Neural cell (in vitro differentiated cells): ENCODE measurements around the gene LHFPL2. TPM values are rescaled to one million over a fixed set of nuclear protein-coding genes. Genes with fewer than 3 reads are reported as not detected.

Experiments
- H2AFZ ChIP-seq: fragments of 200-600, 300-800 bp; sonication (generic), shearing (Covaris generic); 2 replicates; pipeline ENCODE4 v1.6.0; 2014; ENCODE audit warnings: low read depth, mild to moderate bottlenecking, antibody characterized with exemption, low read length, moderate library complexity
- H3F3A ChIP-seq: fragments of 200-600 bp; shearing (Covaris generic); 2 replicates; pipeline ENCODE4 v1.6.1; 2016; ENCODE audit warnings: mild to moderate bottlenecking, moderate library complexity, mixed read lengths, antibody characterized with exemption, low read length; ENCODE audit not compliant: insufficient read depth, poor library complexity, severe bottlenecking
- H3K27ac ChIP-seq: fragments of 200-600, 300-800 bp; sonication (generic), shearing (Covaris generic); 2 replicates; pipeline ENCODE4 v1.5.1; 2014; ENCODE audit warnings: mild to moderate bottlenecking, low read length, moderate library complexity
- H3K27me3 ChIP-seq: fragments of 300-800, 200-600 bp; sonication (generic), shearing (Covaris generic); 2 replicates; pipeline ENCODE4 v1.6.0; 2014; ENCODE audit warnings: mild to moderate bottlenecking, low read depth, low read length, moderate library complexity; ENCODE audit not compliant: insufficient read depth
- H3K36me3 ChIP-seq: fragments of 300-800, 200-600 bp; sonication (generic), shearing (Covaris generic); 2 replicates; pipeline ENCODE4 v1.5.1; 2014; ENCODE audit warnings: mild to moderate bottlenecking, antibody characterized with exemption, low read length, moderate library complexity; ENCODE audit not compliant: insufficient read depth
- H3K4me2 ChIP-seq: fragments of 300-800, 200-600 bp; sonication (generic), shearing (Covaris generic); 2 replicates; pipeline ENCODE4 v1.6.0; 2014; ENCODE audit warnings: mild to moderate bottlenecking, low read length
- H3K4me3 ChIP-seq: fragments of 300-800, 200-600 bp; sonication (generic), shearing (Covaris generic); 2 replicates; pipeline ENCODE4 v1.5.1; 2014; ENCODE audit warnings: mild to moderate bottlenecking, low read length, moderate library complexity
- H3K79me2 ChIP-seq: fragments of 200-600 bp; shearing (Covaris generic); replicated peaks from 2 replicates; pipeline ENCODE4 v1.6.0; 2014; ENCODE audit warnings: mild to moderate bottlenecking, low read length, moderate library complexity; ENCODE audit not compliant: insufficient read depth
- H3K9ac ChIP-seq: fragments of 300-800, 200-600 bp; sonication (generic), shearing (Covaris generic); 2 replicates; pipeline ENCODE4 v1.6.1; 2016; ENCODE audit warnings: mild to moderate bottlenecking, low read length, mixed read lengths
- H3K9me2 ChIP-seq: fragments of 200-600 bp; shearing (Covaris generic); 2 replicates; pipeline ENCODE4 v1.6.1; 2016; ENCODE audit warnings: mild to moderate bottlenecking, low read length, mixed read lengths; ENCODE audit not compliant: insufficient read depth
- H3K9me3 ChIP-seq: fragments of 200-600, 300-800 bp; sonication (generic), shearing (Covaris generic); 2 replicates; pipeline ENCODE4 v1.6.1; 2016; ENCODE audit warnings: mild to moderate bottlenecking, mixed run types, low read length, moderate library complexity, mixed read lengths
- H4K20me1 ChIP-seq: fragments of 200-600 bp; shearing (Covaris generic); 2 replicates; pipeline ENCODE4 v1.6.1; 2016; ENCODE audit warnings: mild to moderate bottlenecking, mixed run types; ENCODE audit not compliant: insufficient read depth
- EP300 ChIP-seq: fragments of 450-650 bp; conservative IDR thresholded peaks from 2 replicates; pipeline ENCODE4 v1.6.1; 2014; ENCODE audit warnings: antibody characterized with exemption, mild to moderate bottlenecking, moderate library complexity; ENCODE audit not compliant: poor library complexity, severe bottlenecking
- EZH2 ChIP-seq: fragments of 200-600, 300-800 bp; shearing (Covaris generic), sonication (generic); IDR thresholded peaks from 2 replicates; pipeline ENCODE4 v1.6.1; 2014; ENCODE audit warnings: antibody characterized with exemption, low read length, borderline replicate concordance, mild to moderate bottlenecking; ENCODE audit not compliant: insufficient read depth, poor library complexity, severe bottlenecking
- MXI1 ChIP-seq: fragments of 450-650 bp; conservative IDR thresholded peaks from 2 replicates; pipeline ENCODE4 v1.6.1; 2014; ENCODE audit warnings: antibody characterized with exemption, mild to moderate bottlenecking; ENCODE audit not compliant: poor library complexity, severe bottlenecking
- POLR2AphosphoS5 ChIP-seq: IDR thresholded peaks from 2 replicates; pipeline ENCODE4 v1.6.1; 2012
- RAD21 ChIP-seq: fragments of 450-650 bp; conservative IDR thresholded peaks from 2 replicates; pipeline ENCODE4 v1.6.1; 2014; ENCODE audit warnings: antibody characterized with exemption, mild to moderate bottlenecking, moderate library complexity
- SMC3 ChIP-seq: fragments of 450-650 bp; conservative IDR thresholded peaks from 2 replicates; pipeline ENCODE4 v1.6.1; 2014; ENCODE audit warnings: antibody characterized with exemption, mild to moderate bottlenecking, moderate library complexity; ENCODE audit not compliant: poor library complexity
- TAF1 ChIP-seq: IDR thresholded peaks from 2 replicates; pipeline ENCODE4 v1.6.1; 2012; ENCODE audit warnings: low read depth
- polyA plus RNA-seq: library from polyadenylated mRNA; depleted of rRNA; stranded (reverse); fragments of >200 nt; gene quantifications from 2 replicates; pipeline ENCODE4 v1.2.3, GENCODE V29; 2014
- TF ChIP-seq, protein P1 (sequence below): fragments of 450-650 bp; IDR thresholded peaks from 2 replicates; pipeline ENCODE4 v1.5.1; 2014; ENCODE audit warnings: antibody characterized with exemption, mild to moderate bottlenecking, moderate library complexity; ENCODE audit not compliant: poor library complexity, severe bottlenecking
- TF ChIP-seq, protein P2 (sequence below): IDR thresholded peaks from 2 replicates; pipeline ENCODE4 v1.6.1; 2012; ENCODE audit warnings: borderline replicate concordance

LHFPL2 gene
- polyA plus RNA-seq, 1 donor from 2014 or later = 1.6 TPM

DNA sequence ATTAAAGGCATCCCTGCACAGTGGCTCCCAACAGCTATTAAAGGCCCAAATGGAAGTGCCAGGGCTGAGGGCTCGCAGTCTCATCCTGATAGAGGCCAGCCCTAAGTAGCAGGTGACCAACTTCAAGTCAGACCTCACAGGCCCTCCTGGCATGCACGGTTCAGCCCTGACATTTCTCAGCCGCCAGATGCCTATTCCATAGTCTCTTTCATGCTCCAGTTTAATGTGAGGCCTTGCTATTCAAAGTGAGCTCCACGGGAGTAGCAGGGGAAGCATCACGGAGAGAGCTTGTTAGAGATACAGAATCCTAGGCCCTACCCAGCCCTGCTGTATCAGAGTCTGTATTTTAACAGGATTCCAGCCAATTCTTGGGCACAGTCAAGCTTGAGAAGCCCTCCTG lies 11.1 kb downstream of the LHFPL2 start:
- H4K20me1 ChIP-seq = no peaks in the 10 kb centered on the region
- H3K79me2 ChIP-seq = no peaks in the 10 kb centered on the region
- no peaks in the 10 kb centered on the region for H3K27me3 ChIP-seq
- no peaks in the 10 kb centered on the region for H3K9me3 ChIP-seq
- H3K36me3 ChIP-seq = no peaks in the 10 kb centered on the region
- TF ChIP-seq EZH2 (no peak), MXI1 (no peak), TAF1 (no peak), EP300 (no peak), RAD21 (no peak), SMC3 (no peak), POLR2AphosphoS5 (no peak)
- TF ChIP-seq, protein P1, sequence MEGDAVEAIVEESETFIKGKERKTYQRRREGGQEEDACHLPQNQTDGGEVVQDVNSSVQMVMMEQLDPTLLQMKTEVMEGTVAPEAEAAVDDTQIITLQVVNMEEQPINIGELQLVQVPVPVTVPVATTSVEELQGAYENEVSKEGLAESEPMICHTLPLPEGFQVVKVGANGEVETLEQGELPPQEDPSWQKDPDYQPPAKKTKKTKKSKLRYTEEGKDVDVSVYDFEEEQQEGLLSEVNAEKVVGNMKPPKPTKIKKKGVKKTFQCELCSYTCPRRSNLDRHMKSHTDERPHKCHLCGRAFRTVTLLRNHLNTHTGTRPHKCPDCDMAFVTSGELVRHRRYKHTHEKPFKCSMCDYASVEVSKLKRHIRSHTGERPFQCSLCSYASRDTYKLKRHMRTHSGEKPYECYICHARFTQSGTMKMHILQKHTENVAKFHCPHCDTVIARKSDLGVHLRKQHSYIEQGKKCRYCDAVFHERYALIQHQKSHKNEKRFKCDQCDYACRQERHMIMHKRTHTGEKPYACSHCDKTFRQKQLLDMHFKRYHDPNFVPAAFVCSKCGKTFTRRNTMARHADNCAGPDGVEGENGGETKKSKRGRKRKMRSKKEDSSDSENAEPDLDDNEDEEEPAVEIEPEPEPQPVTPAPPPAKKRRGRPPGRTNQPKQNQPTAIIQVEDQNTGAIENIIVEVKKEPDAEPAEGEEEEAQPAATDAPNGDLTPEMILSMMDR = no peak
- TF ChIP-seq, protein P2, sequence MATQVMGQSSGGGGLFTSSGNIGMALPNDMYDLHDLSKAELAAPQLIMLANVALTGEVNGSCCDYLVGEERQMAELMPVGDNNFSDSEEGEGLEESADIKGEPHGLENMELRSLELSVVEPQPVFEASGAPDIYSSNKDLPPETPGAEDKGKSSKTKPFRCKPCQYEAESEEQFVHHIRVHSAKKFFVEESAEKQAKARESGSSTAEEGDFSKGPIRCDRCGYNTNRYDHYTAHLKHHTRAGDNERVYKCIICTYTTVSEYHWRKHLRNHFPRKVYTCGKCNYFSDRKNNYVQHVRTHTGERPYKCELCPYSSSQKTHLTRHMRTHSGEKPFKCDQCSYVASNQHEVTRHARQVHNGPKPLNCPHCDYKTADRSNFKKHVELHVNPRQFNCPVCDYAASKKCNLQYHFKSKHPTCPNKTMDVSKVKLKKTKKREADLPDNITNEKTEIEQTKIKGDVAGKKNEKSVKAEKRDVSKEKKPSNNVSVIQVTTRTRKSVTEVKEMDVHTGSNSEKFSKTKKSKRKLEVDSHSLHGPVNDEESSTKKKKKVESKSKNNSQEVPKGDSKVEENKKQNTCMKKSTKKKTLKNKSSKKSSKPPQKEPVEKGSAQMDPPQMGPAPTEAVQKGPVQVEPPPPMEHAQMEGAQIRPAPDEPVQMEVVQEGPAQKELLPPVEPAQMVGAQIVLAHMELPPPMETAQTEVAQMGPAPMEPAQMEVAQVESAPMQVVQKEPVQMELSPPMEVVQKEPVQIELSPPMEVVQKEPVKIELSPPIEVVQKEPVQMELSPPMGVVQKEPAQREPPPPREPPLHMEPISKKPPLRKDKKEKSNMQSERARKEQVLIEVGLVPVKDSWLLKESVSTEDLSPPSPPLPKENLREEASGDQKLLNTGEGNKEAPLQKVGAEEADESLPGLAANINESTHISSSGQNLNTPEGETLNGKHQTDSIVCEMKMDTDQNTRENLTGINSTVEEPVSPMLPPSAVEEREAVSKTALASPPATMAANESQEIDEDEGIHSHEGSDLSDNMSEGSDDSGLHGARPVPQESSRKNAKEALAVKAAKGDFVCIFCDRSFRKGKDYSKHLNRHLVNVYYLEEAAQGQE = no peak
- no peaks in the 10 kb centered on the region for H3K9me2 ChIP-seq
- no peaks in the 10 kb centered on the region for H3F3A ChIP-seq
- no peak overlapping the region for H3K9ac ChIP-seq
- H3K4me3 ChIP-seq = no peak overlapping the region
- no peak overlapping the region for H3K4me2 ChIP-seq
- no peak overlapping the region for H3K27ac ChIP-seq
- no peak overlapping the region for H2AFZ ChIP-seq

DNA sequence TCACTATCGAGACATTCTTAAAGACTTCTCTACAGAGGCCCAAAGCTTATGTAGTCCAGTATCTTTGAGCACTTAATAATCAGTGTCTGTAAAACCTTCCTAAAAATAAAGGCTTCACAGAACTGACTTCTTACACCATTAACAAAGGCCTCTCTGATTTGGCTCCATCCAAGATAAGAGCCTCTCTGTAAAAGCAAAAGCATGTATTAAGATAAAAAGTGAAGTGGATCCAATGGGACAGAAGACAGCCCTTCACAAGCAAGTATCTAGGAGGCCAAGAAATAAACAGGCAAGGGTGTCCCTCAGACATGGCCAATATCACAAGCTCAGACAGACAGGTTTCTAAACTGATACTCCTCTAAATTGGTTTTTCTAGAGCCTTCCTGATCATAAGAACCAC lies 11.9 kb downstream of the LHFPL2 start:
- no peak overlapping the region for H3K4me2 ChIP-seq
- H3K79me2 ChIP-seq = no peaks in the 10 kb centered on the region
- no peaks in the 10 kb centered on the region for H4K20me1 ChIP-seq
- no peaks in the 10 kb centered on the region for H3F3A ChIP-seq
- H3K36me3 ChIP-seq = no peaks in the 10 kb centered on the region
- no peak overlapping the region for H2AFZ ChIP-seq
- H3K4me3 ChIP-seq = no peak overlapping the region
- no peak overlapping the region for H3K27ac ChIP-seq
- no peak for TF ChIP-seq TAF1
- TF ChIP-seq EZH2 = no peak
- no peak for TF ChIP-seq EP300
- TF ChIP-seq MXI1 = no peak
- no peak for TF ChIP-seq POLR2AphosphoS5
- TF ChIP-seq SMC3 = no peak
- TF ChIP-seq RAD21 = no peak
- TF ChIP-seq, protein P2 = no peak
- TF ChIP-seq, protein P1 = no peak
- no peaks in the 10 kb centered on the region for H3K27me3 ChIP-seq
- no peaks in the 10 kb centered on the region for H3K9me2 ChIP-seq
- H3K9me3 ChIP-seq = no peaks in the 10 kb centered on the region
- no peak overlapping the region for H3K9ac ChIP-seq
